Measurements from ENCODE around the gene NF1.

DNA sequence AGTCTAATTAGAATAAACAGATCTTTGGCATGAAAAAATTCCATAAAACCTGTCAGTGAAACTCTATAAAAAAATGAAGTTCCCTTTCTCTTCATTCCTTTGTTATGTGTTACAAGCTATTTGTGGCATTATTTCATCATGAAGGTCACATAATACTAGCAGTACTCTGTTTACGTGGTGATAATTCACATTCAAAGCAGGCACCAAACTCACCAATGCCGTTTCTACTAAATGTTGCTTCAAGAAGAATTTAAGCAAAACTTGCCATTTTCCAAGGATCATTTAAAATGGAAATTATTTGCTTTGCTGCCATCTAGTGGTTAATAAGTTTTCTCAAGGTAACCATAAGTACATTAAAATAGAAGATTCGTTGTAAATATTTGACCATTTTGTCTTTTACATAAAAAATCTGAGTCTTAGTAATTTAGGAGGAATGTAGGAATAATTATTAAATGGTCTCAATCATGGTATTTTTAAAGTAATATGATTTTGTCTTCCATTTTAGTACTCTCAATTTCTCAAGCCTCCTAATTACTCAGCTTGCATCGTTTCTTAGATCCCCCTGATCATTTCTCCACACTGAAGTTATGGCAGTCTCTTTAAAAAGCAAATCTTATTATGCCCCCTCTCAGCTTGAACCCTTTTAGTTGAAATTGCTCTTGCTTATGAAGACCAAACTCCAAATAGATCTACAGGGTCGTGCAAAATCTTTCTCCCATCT, 121.4 kb downstream of the NF1 start:
- TF ChIP-seq, protein P1, sequence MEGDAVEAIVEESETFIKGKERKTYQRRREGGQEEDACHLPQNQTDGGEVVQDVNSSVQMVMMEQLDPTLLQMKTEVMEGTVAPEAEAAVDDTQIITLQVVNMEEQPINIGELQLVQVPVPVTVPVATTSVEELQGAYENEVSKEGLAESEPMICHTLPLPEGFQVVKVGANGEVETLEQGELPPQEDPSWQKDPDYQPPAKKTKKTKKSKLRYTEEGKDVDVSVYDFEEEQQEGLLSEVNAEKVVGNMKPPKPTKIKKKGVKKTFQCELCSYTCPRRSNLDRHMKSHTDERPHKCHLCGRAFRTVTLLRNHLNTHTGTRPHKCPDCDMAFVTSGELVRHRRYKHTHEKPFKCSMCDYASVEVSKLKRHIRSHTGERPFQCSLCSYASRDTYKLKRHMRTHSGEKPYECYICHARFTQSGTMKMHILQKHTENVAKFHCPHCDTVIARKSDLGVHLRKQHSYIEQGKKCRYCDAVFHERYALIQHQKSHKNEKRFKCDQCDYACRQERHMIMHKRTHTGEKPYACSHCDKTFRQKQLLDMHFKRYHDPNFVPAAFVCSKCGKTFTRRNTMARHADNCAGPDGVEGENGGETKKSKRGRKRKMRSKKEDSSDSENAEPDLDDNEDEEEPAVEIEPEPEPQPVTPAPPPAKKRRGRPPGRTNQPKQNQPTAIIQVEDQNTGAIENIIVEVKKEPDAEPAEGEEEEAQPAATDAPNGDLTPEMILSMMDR (IDR thresholded peaks at IDR 0.05 in 4 of 5, conservative IDR thresholded peaks at IDR 0.05 in 1 of 5) = peak; percentile 46 to 64 (median 50)
- TF ChIP-seq POLR2A (IDR thresholded peaks at IDR 0.05) = no peak
